ENCODE data around the gene DOCK4.
"Not testable (repeated sequence)": the region's sequence is repeated elsewhere in the genome, so short reads cannot be mapped to it uniquely, and the experiment has no call there.

Gene DOCK4

DNA sequence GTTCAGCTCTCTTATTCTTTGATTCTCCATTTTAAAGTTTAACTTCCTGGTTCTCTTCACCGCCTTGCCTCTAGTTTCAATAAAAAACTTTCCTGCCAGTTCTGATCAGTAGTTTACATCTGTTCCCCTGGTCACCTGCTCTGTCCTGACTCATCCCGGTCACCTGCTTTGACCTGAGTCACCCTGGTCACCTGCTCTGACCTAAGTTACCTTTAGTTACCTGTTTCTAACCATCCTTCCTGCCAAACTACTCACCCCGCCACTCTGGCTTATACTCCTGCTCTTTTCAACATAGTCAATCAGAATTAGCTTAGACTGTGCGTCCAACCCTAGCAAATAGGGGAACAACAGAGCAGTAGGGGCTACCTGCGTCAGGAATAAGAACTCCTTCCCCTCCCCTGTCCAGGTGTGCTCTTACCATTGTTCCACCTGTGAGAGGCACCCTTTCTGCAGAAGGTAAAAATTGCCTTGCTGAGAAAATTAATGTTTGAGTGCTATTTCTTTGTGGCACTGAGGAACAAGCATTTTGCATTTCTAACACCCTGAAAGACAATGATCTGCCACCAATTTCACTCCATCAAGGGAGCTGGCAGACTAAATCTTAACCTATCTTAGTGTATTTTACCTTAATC, 263.6 kb downstream of the DOCK4 start:
- TF ChIP-seq JUND (IDR thresholded peaks at IDR 0.05; ENCODE audit: low read depth) = no peak
- in situ Hi-C loops (cut with HindIII; ENCODE audit: low pct_unique_long_range_greater_than_20kb, low sequenced_read_pairs) = no loop called here
- no peak for DNase-seq (ENCODE audit: low read depth in 1 of 2, low spot score in 1 of 2)

- no peak for DNase-seq (ENCODE audit: low read depth in 1 of 2, low spot score in 1 of 2)
Observed at GRCh38 chr7:111937163-111937562, 269.0 kb downstream of the DOCK4 start.

DNA sequence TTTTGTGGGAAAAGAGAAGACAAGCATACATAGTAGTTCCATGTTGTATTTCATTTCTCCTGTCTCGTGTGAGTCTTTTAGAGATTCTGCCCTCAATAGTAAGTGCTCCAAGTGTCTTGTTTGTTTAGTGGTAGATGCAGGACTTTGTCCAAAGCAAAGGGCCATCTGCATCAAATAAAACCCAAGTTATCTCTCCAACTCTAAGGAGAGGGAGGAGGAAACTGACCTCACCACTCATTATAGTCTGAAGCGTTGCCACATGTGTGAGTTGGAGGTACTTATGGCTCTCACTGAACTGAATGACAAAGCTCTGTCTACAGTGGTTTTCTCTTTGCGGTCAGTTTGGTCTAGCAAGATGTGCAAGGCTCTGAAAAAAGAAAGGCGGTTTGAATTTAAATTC, 272.6 kb downstream of the DOCK4 start:
- in situ Hi-C loops (cut with HindIII; ENCODE audit: low pct_unique_long_range_greater_than_20kb, low sequenced_read_pairs) = no loop called here
- no peak for DNase-seq (ENCODE audit: low read depth in 1 of 2, low spot score in 1 of 2)
- no peak for TF ChIP-seq JUND (IDR thresholded peaks at IDR 0.05; ENCODE audit: low read depth)

More at GRCh38 chr7:111937163-111937562, 269.0 kb downstream of the DOCK4 start:
- in situ Hi-C loops (cut with HindIII; ENCODE audit: low pct_unique_long_range_greater_than_20kb, low sequenced_read_pairs) = no loop called here
- no peak for TF ChIP-seq JUND (IDR thresholded peaks at IDR 0.05; ENCODE audit: low read depth)

GRCh38 chr7:111931958-111932357, 274.2 kb downstream of the DOCK4 start:
- no peak for DNase-seq (ENCODE audit: low read depth in 1 of 2, low spot score in 1 of 2)
- in situ Hi-C loops (cut with HindIII; ENCODE audit: low pct_unique_long_range_greater_than_20kb, low sequenced_read_pairs) = no loop called here
- no peak for TF ChIP-seq JUND (IDR thresholded peaks at IDR 0.05; ENCODE audit: low read depth)

DNA sequence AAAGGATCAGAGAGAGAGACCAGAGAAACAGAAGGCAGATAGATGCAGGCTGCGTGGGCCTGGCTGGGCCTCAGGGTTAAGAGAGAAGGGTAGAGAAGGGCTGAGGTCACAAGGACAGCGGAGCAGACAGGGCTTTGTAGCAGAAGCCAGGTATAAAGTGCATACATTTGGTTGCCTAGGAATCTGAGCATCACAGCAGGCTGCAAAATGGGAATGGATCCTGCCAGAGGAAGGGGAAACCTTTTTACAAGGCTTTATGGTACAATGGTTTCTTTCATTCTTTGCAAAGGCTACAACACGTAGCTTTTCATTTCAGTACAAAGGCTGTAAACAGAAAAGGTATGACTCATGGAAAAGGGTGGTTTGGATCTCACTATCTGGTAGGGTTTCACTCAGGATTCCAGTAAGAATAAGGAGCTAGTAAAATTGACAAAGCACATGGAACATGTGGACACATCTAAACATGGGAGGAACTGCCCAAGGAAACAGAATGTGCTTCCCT, 275.1 kb downstream of the DOCK4 start:
- DNase-seq (ENCODE audit: low read depth in 1 of 2, low spot score in 1 of 2) = no peak
- in situ Hi-C loops (cut with HindIII; ENCODE audit: low pct_unique_long_range_greater_than_20kb, low sequenced_read_pairs) = no loop called here
- no peak for TF ChIP-seq JUND (IDR thresholded peaks at IDR 0.05; ENCODE audit: low read depth)

DNA sequence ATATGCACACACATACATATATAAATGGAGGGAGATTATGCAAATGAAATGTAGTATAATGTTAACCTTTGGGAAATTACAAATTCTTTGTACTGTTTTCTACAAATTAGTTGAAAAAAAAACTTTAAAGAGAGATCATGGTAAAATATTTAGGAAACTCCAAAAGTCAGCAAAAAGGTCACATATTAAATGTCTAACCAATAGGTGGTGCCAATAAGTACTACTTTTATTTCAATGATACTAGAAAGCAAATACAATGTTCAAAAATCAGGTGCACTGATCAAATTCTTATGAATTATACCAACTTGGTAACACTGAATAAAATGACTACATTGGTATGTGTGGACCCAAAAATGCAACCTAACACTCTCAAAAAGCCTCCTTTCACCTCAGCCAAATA, 276.9 kb downstream of the DOCK4 start:
- no peak for TF ChIP-seq JUND (IDR thresholded peaks at IDR 0.05; ENCODE audit: low read depth)
- in situ Hi-C loops (cut with HindIII; ENCODE audit: low pct_unique_long_range_greater_than_20kb, low sequenced_read_pairs) = no loop called here
- no peak for DNase-seq (ENCODE audit: low read depth in 1 of 2, low spot score in 1 of 2)

- no peak for DNase-seq (ENCODE audit: low read depth in 1 of 2, low spot score in 1 of 2)
- in situ Hi-C loops (cut with HindIII; ENCODE audit: low pct_unique_long_range_greater_than_20kb, low sequenced_read_pairs) = no loop called here
- no peak for TF ChIP-seq JUND (IDR thresholded peaks at IDR 0.05; ENCODE audit: low read depth)
Observed at GRCh38 chr7:111927353-111928019, 278.7 kb downstream of the DOCK4 start.

DNA sequence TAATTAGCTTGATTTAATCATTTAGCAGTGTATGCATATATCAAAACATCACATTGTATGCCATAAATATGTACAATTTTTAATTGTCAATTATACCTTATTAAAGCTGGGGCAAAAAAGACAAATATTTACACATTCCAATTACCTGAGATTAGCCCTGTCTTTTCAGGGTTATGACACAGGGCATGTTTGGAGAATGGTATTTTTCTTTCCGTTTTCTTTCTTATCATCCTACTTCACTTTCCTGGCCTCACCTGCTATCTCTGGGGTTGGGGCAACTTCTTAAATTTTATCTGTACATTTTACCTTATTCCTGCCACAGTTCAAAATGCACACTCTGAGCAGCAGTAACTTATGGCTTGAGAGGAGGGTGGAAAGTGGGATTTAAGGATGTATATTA, 285.9 kb downstream of the DOCK4 start:
- in situ Hi-C loops (cut with HindIII; ENCODE audit: low pct_unique_long_range_greater_than_20kb, low sequenced_read_pairs) = no loop called here
- DNase-seq (ENCODE audit: low read depth in 1 of 2, low spot score in 1 of 2) = no peak
- no peak for TF ChIP-seq JUND (IDR thresholded peaks at IDR 0.05; ENCODE audit: low read depth)

GRCh38 chr7:111919631-111920179, 286.5 kb downstream of the DOCK4 start:
- TF ChIP-seq JUND (IDR thresholded peaks at IDR 0.05; ENCODE audit: low read depth) = no peak
- in situ Hi-C loops (cut with HindIII; ENCODE audit: low pct_unique_long_range_greater_than_20kb, low sequenced_read_pairs) = no loop called here
- no peak for DNase-seq (ENCODE audit: low read depth in 1 of 2, low spot score in 1 of 2)

GRCh38 chr7:111919164-111919563, 287.0 kb downstream of the DOCK4 start:
- in situ Hi-C loops (cut with HindIII; ENCODE audit: low pct_unique_long_range_greater_than_20kb, low sequenced_read_pairs) = no loop called here

GRCh38 chr7:111918461-111918860, 287.7 kb downstream of the DOCK4 start:
- DNase-seq (ENCODE audit: low read depth in 1 of 2, low spot score in 1 of 2) = no peak
- in situ Hi-C loops (cut with HindIII; ENCODE audit: low pct_unique_long_range_greater_than_20kb, low sequenced_read_pairs) = no loop called here
- TF ChIP-seq JUND (IDR thresholded peaks at IDR 0.05; ENCODE audit: low read depth) = no peak

More at GRCh38 chr7:111919164-111919563, 287.0 kb downstream of the DOCK4 start:
- DNase-seq (ENCODE audit: low read depth in 1 of 2, low spot score in 1 of 2) = no peak
- no peak for TF ChIP-seq JUND (IDR thresholded peaks at IDR 0.05; ENCODE audit: low read depth)

DNA sequence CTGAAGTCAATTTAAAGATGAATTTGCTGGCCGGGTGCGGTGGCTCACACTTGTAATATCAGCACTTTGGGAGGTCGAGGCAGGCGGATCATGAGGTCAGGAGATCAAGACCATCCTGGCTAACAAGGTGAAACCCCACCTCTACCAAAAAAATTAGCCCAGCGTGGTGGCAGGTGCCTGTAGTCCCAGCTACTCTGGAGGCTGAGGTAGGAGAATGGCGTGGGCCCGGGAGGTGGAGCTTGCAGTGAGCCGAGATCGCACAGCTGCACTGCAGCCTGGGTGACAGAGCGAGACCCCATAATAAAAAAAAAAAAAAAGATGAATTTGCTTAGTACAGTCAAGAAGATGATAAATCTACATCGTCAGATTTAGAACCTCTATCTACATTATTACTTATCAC, 288.8 kb downstream of the DOCK4 start:
- in situ Hi-C loops (cut with HindIII; ENCODE audit: low pct_unique_long_range_greater_than_20kb, low sequenced_read_pairs); DNase-seq (ENCODE audit: low read depth in 1 of 2, low spot score in 1 of 2): not testable (repeated sequence)

DNA sequence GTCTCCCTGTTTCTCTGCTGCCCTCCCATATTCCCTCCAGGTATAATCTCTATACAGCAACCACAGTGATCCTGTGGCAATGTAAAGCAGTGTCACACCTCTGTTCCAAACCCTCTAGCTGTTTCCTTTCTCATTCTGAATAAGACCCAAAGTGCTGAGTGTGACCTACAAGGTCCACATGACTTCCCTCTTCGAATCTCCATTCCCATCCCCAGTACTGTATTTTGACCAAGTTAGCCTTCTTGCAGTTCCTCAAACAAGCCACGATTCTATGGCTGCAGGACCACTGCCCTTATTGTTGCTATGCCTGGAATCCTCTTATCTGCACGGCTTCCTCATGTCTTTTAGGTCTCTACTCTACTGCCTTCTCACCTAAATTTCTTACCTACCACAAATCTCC, 291.9 kb downstream of the DOCK4 start:
- TF ChIP-seq JUND (IDR thresholded peaks at IDR 0.05; ENCODE audit: low read depth) = no peak
- in situ Hi-C loops (cut with HindIII; ENCODE audit: low pct_unique_long_range_greater_than_20kb, low sequenced_read_pairs) = no loop called here

More for the DNA sequence above, 291.9 kb downstream of the DOCK4 start:
- DNase-seq (ENCODE audit: low read depth in 1 of 2, low spot score in 1 of 2) = no peak
